Testis (tissue), 3 donors: ENCODE results near the gene PDE4B. TPM values are rescaled to one million over a fixed set of nuclear protein-coding genes. Genes with fewer than 3 reads are reported as not detected.

Experiments used
- DNase-seq: peaks from one replicate; pipeline ENCODE4 v3.0.0-alpha.2; 2019
- H3K27ac ChIP-seq, 2 donors: fragments of 200-600 bp; sonication (generic); one replicate each; pipeline ENCODE4 v1.5.1; 2019
- H3K27me3 ChIP-seq: fragments of 200-600 bp; sonication (generic); one replicate; pipeline ENCODE4 v1.5.1; 2019
- H3K36me3 ChIP-seq: fragments of 200-600 bp; sonication (generic); one replicate; pipeline ENCODE4 v1.5.1; 2017; ENCODE audit warnings: low read depth; ENCODE audit errors: missing control alignments
- H3K4me1 ChIP-seq: fragments of 200-600 bp; sonication (generic); one replicate; pipeline ENCODE4 v1.5.1; 2019
- H3K4me3 ChIP-seq, 2 donors: fragments of 200-600 bp; sonication (generic); one replicate each; pipeline ENCODE4 v1.5.1; 2017 to 2019
- H3K9me3 ChIP-seq: fragments of 200-600 bp; sonication (generic); one replicate; pipeline ENCODE4 v1.5.1; 2017
- POLR2A ChIP-seq: fragments of 450-650 bp; IDR thresholded peaks from one replicate; pipeline ENCODE4 v1.6.1; 2017; ENCODE audit warnings: antibody characterized with exemption, mild to moderate bottlenecking, moderate library complexity
- WGBS, 2 donors: methylation state at CpG; one replicate each; pipeline ENCODE4 v1.1.5; 2018; 5-methylcytosine and 5-hydroxymethylcytosine counted together
- intact Hi-C: fragments of 100-400 bp; cut with DNase I; formaldehyde crosslinking; loops from one replicate; pipeline ENCODE4 v1.15.1; 2023; ENCODE audit warnings: low total_unique reads
- polyA plus RNA-seq: library from polyadenylated mRNA; stranded (reverse); fragments of 350-450 nt; fragmentation: Illumina TruSeq; extraction: RNeasy Lipid Tissue Mini Kit (QIAGEN cat#74804); gene quantifications from one replicate; pipeline ENCODE4 v1.2.3, GENCODE V29; 2014; ENCODE audit warnings: low read depth, low replicate concordance; ENCODE audit not compliant: insufficient read depth
- total RNA-seq, 2 donors: library from RNA; depleted of rRNA; stranded (reverse); fragments of >200 nt; gene quantifications; one replicate each; pipeline ENCODE4 v1.2.3, GENCODE V29; 2016
- TF ChIP-seq, protein P1 (sequence below), 3 experiments: fragments of 450-650 bp in 2 of 3; fragments of 200-600 bp in 1 of 3; sonication (generic) in 1 of 3; IDR thresholded peaks; one replicate each; pipeline ENCODE4 v1.5.1; 2016 to 2019; ENCODE audit warnings: antibody characterized with exemption in 3 of 3, mild to moderate bottlenecking in 2 of 3, moderate library complexity in 1 of 3

Gene PDE4B
- total and polyA plus RNA-seq, 3 donors from 2014 or later: 11.5 to 16.1 (median 12.4) TPM

DNA sequence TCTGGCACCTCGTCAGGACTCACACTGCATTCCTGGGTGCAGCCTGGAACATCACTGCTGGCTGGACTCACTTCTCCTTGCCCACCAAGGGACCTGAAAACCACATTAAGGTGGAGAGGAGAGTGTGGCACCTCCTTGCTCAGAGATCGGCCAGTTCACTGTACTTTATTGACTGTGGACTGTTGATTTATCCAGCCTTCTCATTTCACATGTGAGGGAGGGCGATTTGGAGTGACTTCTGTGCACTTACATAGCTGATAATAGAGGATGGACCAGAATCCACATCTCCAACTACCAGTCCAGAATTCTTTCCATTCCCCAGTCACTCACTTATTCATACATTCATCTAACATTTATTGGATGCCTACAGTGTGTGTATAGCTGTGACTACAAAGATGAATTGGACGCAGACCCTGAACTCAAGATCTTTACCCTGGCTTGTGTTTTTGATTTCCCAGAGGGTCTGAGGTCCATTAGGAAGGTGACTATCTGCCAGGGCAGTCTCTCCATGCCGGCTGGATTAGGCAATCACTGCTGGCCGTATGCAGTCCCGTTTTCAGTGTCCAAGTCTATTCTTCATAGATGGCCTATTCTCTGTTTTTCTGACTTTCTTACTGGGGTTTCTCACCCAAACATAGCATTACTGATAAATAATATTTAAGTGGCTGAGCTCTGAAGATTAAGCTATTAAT is 507.7 kb downstream of the PDE4B start:
- Histone ChIP-seq H3K9me3 (no peaks in the 10 kb centered on the region), H3K27ac (no peak overlapping the region), H3K36me3 (no peaks in the 10 kb centered on the region), H3K27me3 (no peaks in the 10 kb centered on the region), H3K4me3 (no peak overlapping the region), H3K4me1 (peaks cover 5% of the 10 kb centered on the region)
- DNase-seq: no peak
- no peak for TF ChIP-seq POLR2A
- TF ChIP-seq, protein P1, sequence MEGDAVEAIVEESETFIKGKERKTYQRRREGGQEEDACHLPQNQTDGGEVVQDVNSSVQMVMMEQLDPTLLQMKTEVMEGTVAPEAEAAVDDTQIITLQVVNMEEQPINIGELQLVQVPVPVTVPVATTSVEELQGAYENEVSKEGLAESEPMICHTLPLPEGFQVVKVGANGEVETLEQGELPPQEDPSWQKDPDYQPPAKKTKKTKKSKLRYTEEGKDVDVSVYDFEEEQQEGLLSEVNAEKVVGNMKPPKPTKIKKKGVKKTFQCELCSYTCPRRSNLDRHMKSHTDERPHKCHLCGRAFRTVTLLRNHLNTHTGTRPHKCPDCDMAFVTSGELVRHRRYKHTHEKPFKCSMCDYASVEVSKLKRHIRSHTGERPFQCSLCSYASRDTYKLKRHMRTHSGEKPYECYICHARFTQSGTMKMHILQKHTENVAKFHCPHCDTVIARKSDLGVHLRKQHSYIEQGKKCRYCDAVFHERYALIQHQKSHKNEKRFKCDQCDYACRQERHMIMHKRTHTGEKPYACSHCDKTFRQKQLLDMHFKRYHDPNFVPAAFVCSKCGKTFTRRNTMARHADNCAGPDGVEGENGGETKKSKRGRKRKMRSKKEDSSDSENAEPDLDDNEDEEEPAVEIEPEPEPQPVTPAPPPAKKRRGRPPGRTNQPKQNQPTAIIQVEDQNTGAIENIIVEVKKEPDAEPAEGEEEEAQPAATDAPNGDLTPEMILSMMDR (IDR thresholded peaks at IDR 0.05): no peak
- intact Hi-C loops: no loop called here
- WGBS, 2 donors: 77 to 89% methylated on average over 7 of the region's 7 CpGs

- Histone ChIP-seq H3K27ac (no peak overlapping the region), H3K36me3 (no peaks in the 10 kb centered on the region), H3K4me3 (no peak overlapping the region), H3K27me3 (no peaks in the 10 kb centered on the region), H3K9me3 (no peaks in the 10 kb centered on the region), H3K4me1 (peaks cover under 1% of the 10 kb centered on the region)
- WGBS, 2 donors: 56 to 75% methylated on average over 4 of the region's 4 CpGs
- DNase-seq: no peak
- TF ChIP-seq POLR2A: no peak
- TF ChIP-seq, protein P1 (IDR thresholded peaks at IDR 0.05): no peak
- intact Hi-C loops: no loop called here
Measured at GRCh38 chr1:66300972-66301451, 508.3 kb downstream of the PDE4B start.

DNA sequence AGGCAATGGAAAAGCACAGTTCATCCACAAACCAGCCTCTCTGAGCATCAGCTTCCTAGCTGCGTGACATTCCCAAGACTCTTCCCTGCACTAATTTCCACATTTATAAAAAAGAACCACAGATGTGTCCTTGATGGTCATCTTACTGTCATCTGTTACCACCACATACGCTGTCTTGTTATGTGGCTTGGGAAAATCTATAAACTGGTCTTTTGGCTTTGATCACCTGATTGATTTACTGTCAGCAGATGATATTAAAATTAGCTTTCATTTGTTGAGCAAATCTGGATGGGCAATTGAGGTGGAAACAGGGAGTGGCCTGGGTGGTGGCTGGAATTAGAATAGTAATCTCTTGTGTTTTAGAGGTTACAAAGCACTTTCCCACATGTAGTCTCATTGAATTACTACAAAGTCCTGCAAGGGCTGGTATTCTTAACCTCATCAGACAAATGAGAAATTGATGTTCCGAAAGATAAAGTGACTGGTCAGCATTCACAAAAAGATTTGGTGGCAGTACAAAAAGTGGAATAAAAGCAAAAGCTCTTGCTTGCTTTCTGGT is 509.6 kb downstream of the PDE4B start:
- no peak overlapping the region for H3K4me3 ChIP-seq

DNA sequence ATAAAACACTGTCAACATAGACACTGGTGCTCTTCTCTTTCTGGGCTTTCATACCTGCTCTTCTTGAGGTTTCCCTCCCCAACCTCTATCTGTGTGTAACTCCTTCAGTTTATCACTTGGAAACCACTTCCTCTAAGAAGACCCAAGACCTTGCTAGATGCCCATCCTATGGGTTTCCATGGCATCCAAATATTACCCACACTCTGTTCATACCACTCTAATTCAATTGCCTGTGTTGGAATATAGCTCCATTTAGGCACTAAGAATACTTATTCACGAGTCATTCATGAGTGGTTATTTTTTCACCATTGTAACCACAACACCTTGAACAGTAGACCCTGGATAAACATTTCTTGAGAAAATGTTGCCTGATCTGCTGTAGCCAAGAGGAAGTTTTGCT is 510.1 kb downstream of the PDE4B start:
- intact Hi-C loops: no loop called here
- Histone ChIP-seq H3K9me3 (no peaks in the 10 kb centered on the region), H3K4me1 (no peaks in the 10 kb centered on the region), H3K27ac (no peak overlapping the region), H3K4me3 (no peak overlapping the region), H3K27me3 (no peaks in the 10 kb centered on the region), H3K36me3 (no peaks in the 10 kb centered on the region)
- DNase-seq: no peak
- 81 to 85% methylated on average over 1 of the region's 1 CpG for WGBS, 2 donors
- TF ChIP-seq POLR2A: no peak
- TF ChIP-seq, protein P1 (IDR thresholded peaks at IDR 0.05): no peak

More for the DNA sequence above, 509.6 kb downstream of the PDE4B start:
- Histone ChIP-seq H3K9me3 (no peaks in the 10 kb centered on the region), H3K4me1 (no peaks in the 10 kb centered on the region), H3K27me3 (no peaks in the 10 kb centered on the region), H3K36me3 (no peaks in the 10 kb centered on the region), H3K27ac (no peak overlapping the region)
- intact Hi-C loops: no loop called here
- 95 to 98% methylated on average over 3 of the region's 3 CpGs for WGBS, 2 donors
- TF ChIP-seq POLR2A: no peak
- TF ChIP-seq, protein P1 (IDR thresholded peaks at IDR 0.05): no peak
- DNase-seq: no peak

DNA sequence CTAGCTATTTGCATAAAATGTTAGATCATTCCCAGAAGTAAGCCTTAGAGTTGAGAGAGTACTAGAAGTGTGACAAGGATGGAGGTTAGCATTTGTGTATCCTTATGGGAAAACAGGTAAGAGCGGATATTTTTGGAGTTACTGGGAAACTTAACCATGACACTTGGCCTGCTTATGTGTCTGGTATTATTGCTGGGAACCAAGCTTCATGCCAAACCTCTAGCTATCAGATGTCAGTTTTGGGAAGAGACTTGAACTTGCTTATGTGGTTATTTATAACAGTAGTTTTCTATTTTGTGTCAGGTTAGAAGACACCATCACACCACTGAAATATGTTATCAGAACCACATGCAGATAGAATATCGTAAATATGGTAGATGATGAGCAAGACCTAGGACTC is 511.0 kb downstream of the PDE4B start:
- no peaks in the 10 kb centered on the region for H3K4me1 ChIP-seq
- H3K27me3 ChIP-seq: no peaks in the 10 kb centered on the region
- no peak overlapping the region for H3K27ac ChIP-seq
- no peaks in the 10 kb centered on the region for H3K36me3 ChIP-seq
- no peak for DNase-seq
- no peak for TF ChIP-seq POLR2A
- TF ChIP-seq, protein P1 (IDR thresholded peaks at IDR 0.05): no peak
- no peaks in the 10 kb centered on the region for H3K9me3 ChIP-seq
- WGBS, 2 donors: 95 to 100% methylated on average over 2 of the region's 2 CpGs
- no peak overlapping the region for H3K4me3 ChIP-seq
- intact Hi-C loops: no loop called here
